Kidney epithelial cell (primary cell): Measurements from ENCODE around the gene NBL1. TPM values are rescaled to one million over a fixed set of nuclear protein-coding genes. Genes with fewer than 3 reads are reported as not detected.

ENCODE experiments used
- DNase-seq: peaks from one replicate; pipeline ENCODE4 v3.0.0-alpha.2; 2010; ENCODE audit warnings: low read depth
- H3K27me3 ChIP-seq: 2 replicates; pipeline ENCODE4 v1.6.0; 2011; ENCODE audit warnings: low read length; ENCODE audit not compliant: control insufficient read depth, insufficient read depth
- H3K36me3 ChIP-seq: 2 replicates; pipeline ENCODE4 v1.5.1; 2011; ENCODE audit warnings: low read length; ENCODE audit not compliant: control insufficient read depth, insufficient read depth
- H3K4me3 ChIP-seq: 2 replicates; pipeline ENCODE4 v1.5.1; 2011; ENCODE audit warnings: low read depth, mild to moderate bottlenecking, control low read depth, low read length
- total RNA-seq: library from RNA; depleted of rRNA; stranded (reverse); fragments of >200 nt; gene quantifications from 2 replicates; pipeline ENCODE4 v1.2.3, GENCODE V29; 2015
- TF ChIP-seq, protein P1 (sequence below): IDR thresholded peaks from 2 replicates; pipeline ENCODE4 v1.5.1; 2011; ENCODE audit warnings: mild to moderate bottlenecking, moderate library complexity, low read length, control low read depth, inconsistent platforms; ENCODE audit not compliant: insufficient read depth, poor library complexity, severe bottlenecking

The NBL1 gene
- total RNA-seq, 1 donor from 2014 or later = 76.7 TPM

DNA sequence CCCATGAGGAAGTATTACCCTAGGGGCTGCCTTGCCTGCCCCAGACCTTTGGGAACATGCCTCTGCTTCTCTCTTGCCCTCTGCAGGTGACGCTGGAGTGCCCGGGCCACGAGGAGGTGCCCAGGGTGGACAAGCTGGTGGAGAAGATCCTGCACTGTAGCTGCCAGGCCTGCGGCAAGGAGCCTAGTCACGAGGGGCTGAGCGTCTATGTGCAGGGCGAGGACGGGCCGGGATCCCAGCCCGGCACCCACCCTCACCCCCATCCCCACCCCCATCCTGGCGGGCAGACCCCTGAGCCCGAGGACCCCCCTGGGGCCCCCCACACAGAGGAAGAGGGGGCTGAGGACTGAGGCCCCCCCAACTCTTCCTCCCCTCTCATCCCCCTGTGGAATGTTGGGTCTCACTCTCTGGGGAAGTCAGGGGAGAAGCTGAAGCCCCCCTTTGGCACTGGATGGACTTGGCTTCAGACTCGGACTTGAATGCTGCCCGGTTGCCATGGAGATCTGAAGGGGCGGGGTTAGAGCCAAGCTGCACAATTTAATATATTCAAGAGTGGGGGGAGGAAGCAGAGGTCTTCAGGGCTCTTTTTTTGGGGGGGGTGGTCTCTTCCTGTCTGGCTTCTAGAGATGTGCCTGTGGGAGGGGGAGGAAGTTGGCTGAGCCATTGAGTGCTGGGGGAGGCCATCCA lies 12.8 kb downstream of the NBL1 start:
- TF ChIP-seq, protein P1, sequence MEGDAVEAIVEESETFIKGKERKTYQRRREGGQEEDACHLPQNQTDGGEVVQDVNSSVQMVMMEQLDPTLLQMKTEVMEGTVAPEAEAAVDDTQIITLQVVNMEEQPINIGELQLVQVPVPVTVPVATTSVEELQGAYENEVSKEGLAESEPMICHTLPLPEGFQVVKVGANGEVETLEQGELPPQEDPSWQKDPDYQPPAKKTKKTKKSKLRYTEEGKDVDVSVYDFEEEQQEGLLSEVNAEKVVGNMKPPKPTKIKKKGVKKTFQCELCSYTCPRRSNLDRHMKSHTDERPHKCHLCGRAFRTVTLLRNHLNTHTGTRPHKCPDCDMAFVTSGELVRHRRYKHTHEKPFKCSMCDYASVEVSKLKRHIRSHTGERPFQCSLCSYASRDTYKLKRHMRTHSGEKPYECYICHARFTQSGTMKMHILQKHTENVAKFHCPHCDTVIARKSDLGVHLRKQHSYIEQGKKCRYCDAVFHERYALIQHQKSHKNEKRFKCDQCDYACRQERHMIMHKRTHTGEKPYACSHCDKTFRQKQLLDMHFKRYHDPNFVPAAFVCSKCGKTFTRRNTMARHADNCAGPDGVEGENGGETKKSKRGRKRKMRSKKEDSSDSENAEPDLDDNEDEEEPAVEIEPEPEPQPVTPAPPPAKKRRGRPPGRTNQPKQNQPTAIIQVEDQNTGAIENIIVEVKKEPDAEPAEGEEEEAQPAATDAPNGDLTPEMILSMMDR = no peak
- Histone ChIP-seq H3K4me3 (no peak overlapping the region), H3K27me3 (no peaks in the 10 kb centered on the region), H3K36me3 (no peaks in the 10 kb centered on the region)
- DNase-seq = no peak

DNA sequence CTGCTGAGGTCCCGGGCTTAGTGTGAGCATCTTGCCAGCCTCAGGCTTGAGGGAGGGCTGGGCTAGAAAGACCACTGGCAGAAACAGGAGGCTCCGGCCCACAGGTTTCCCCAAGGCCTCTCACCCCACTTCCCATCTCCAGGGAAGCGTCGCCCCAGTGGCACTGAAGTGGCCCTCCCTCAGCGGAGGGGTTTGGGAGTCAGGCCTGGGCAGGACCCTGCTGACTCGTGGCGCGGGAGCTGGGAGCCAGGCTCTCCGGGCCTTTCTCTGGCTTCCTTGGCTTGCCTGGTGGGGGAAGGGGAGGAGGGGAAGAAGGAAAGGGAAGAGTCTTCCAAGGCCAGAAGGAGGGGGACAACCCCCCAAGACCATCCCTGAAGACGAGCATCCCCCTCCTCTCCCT lies 13.4 kb downstream of the NBL1 start:
- Histone ChIP-seq H3K27me3 (no peaks in the 10 kb centered on the region), H3K4me3 (no peak overlapping the region), H3K36me3 (no peaks in the 10 kb centered on the region)
- DNase-seq = no peak
- TF ChIP-seq, protein P1 = no peak

DNA sequence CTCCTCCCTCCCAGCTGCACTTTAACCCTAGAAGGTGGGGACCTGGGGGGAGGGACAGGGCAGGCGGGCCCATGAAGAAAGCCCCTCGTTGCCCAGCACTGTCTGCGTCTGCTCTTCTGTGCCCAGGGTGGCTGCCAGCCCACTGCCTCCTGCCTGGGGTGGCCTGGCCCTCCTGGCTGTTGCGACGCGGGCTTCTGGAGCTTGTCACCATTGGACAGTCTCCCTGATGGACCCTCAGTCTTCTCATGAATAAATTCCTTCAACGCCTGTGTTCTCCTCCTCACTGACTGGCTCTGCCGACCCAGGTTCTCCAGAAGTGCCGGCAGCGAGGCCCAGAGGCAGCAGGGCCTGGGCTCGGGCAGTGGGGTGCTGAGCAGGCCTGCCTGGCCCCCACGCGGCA lies 14.1 kb downstream of the NBL1 start:
- no peak for DNase-seq
- Histone ChIP-seq H3K27me3 (peaks cover 5% of the 10 kb centered on the region), H3K36me3 (no peaks in the 10 kb centered on the region), H3K4me3 (no peak overlapping the region)
- TF ChIP-seq, protein P1 = no peak

DNA sequence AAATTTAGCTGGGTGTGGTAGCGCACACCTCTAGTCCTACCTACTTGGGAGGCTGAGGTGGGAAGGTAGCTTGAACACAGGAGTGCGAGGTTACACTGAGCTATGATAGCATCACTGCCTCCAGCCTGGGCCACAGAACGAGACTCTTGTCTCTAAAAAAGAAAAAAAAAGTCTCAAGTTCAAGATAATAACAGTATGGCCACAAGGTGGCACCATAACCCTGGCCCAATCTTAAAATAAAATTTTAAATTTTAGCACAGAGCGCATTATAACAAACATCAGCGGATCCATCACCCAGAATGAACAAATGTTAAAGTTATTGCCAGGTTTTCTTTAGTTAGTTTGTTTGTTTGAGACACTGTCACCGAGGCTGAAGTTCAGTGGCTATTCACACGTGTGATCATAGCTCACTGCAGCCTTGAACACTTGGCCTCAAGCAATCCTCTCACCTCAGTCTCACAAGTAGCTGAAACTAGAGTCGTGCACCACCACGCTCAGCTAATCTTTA lies 17.7 kb downstream of the NBL1 start:
- peaks cover 36% of the 10 kb centered on the region for H3K27me3 ChIP-seq
- no peak for DNase-seq
- no peak overlapping the region for H3K4me3 ChIP-seq
- TF ChIP-seq, protein P1 = peak; percentile 67
- H3K36me3 ChIP-seq = no peaks in the 10 kb centered on the region

DNA sequence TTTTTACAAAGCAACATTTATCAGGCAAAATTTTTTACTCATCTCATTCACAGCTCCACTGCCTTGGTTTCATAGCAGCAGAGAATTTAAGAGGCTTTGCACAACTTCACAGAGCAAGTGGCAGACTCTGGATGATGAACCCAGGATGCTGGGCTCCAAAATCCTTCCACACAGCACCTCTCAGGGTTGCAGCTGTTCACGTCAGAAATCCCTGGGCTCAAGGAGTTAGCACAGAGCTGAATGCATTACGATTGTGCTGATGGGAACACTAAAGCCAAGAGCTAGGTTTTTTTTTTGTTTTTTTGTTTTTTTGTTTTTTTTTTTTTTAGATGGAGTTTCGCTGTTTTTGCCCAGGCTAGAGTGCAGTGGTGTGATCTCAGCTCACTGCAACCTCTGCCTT lies 18.2 kb downstream of the NBL1 start:
- Histone ChIP-seq H3K36me3 (no peaks in the 10 kb centered on the region), H3K27me3 (peaks cover 40% of the 10 kb centered on the region), H3K4me3 (no peak overlapping the region)
- TF ChIP-seq, protein P1 = no peak
- DNase-seq = no peak

DNA sequence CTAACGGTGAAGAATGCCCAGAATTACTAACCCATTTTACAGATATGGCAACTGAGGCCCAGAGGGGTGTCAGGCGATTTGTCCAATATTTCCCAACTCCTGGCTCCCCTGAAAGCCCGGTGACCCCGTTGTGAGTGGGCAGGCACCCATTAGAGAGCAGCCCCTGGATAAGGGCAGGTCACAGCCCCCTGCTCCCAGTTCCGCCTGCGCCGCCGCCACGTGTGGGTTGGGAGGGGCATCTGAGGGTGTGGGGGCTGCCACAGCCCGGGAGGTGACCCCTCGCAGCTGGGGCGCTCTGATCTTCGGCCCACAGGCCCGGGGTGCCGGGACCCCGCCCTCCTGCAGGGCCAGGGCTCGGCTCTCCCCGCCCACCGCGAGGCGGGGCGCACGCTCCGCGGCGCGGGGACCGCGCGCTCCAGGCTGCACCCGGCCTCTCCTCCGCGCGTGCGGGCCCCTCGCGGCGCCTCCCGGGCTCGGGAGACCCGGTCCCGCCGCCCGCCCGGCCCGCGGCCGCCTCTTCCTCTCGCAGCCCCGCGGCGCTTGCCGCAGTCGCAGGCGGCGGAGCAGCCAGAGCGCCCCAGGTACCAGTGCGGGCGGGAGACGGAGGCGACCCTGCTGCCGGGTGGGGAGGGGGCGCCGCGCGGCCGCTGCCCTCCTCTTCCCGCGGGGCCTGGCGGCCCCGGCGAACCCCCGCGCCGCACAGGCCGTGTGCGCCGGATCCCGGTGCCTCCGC lies 20.5 kb downstream of the NBL1 start, which contains the start of gene HTR6:
TSS of gene HTR6 (plus strand) at position 423 of the 733 bp plus-strand sequence. CDS start 879 bp downstream, outside the sequence.
- TF ChIP-seq, protein P1 = no peak
- Histone ChIP-seq H3K27me3 (peaks cover 51% of the 10 kb centered on the region), H3K36me3 (no peaks in the 10 kb centered on the region), H3K4me3 (peak within 1 kb of the TSS; percentile 7)
- DNase-seq = no peak
